H1 (cell line): ENCODE data around the gene ALPI. TPM values are rescaled to one million over a fixed set of nuclear protein-coding genes. Genes with fewer than 3 reads are reported as not detected.

Experiments
- CBX5 ChIP-seq: fragments of 300-800, 300-1000 bp; sonication (generic); IDR thresholded peaks from 2 replicates; pipeline ENCODE4 v1.7.1; 2016; ENCODE audit warnings: antibody characterized with exemption, low read length, low read depth
- CBX8 ChIP-seq: fragments of 300-800, 300-1000 bp; sonication (generic); IDR thresholded peaks from 2 replicates; pipeline ENCODE4 v1.7.1; 2016; ENCODE audit warnings: low read depth, low read length, borderline replicate concordance
- SAP30 ChIP-seq: fragments of 300-600 bp; sonication (generic); IDR thresholded peaks from 2 replicates; pipeline ENCODE4 v1.7.1; 2012; ENCODE audit warnings: low read length, moderate library complexity, mild to moderate bottlenecking, inconsistent platforms; ENCODE audit not compliant: insufficient read depth, insufficient replicate concordance
- TAF1 ChIP-seq: IDR thresholded peaks from 2 replicates; pipeline ENCODE4 v1.6.1; 2011; ENCODE audit warnings: mild to moderate bottlenecking, low read depth, low read length
- TCF12 ChIP-seq: IDR thresholded peaks from 2 replicates; pipeline ENCODE4 v1.6.1; 2011; ENCODE audit warnings: low read depth, mild to moderate bottlenecking, low read length
- polyA plus RNA-seq, 7 experiments: library from polyadenylated mRNA; depleted of rRNA in 3 of 7; stranded (reverse) in 5 of 7; unstranded in 2 of 7; fragments of >200 nt in 5 of 7; fragments of 200-250 nt in 2 of 7; gene quantifications; 1 replicate in 5 of 7; 2 replicates in 1 of 7; 4 replicates in 1 of 7; pipeline versions ENCODE4 v1.2.1 to v1.2.3, GENCODE V29; 2011 to 2013; ENCODE audit warnings: missing spikeins in 2 of 7, mixed read lengths in 2 of 7
- total RNA-seq: library from RNA; stranded (reverse); fragmentation: NEBNext Ultra II Directional; extraction: Animal tissue kit (Norgen Biotek cat#: 25700); gene quantifications from 2 replicates; pipeline ENCODE4 v1.2.1, GENCODE V29; 2021
- TF ChIP-seq, protein P1 (sequence below): IDR thresholded peaks from 2 replicates; pipeline ENCODE4 v1.6.1; 2011; ENCODE audit warnings: low read depth, mild to moderate bottlenecking, low read length; ENCODE audit not compliant: insufficient read depth

ALPI gene
- total and polyA plus RNA-seq, 2 of the 8 experiments (the other 6 are each of a cell fraction or from before 2014, with no cell fraction given), result not detected

DNA sequence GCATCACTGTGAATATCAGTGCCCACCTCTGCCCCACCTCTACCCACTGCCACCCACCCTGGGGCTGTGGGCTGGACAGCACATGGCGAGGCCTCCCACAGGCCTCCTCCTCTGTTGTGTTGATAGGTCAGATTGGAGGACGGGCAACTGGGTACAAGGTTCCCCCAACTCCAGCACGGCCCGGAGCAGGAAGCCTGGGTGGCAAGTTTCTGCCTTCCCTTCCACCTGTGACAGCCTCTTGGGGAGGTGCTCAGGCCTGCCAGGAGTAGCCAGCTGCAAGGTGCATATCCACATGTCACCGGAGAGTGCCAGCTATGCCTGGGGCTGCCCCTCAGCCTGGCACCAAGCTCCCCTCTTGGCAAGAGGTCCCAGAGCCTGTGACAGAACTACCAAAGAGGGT lies 38.6 kb downstream of the ALPI start (continued):
- TF ChIP-seq CBX8 (no peak), CBX5 (no peak), SAP30 (no peak), TAF1 (no peak), TCF12 (no peak)
- TF ChIP-seq, protein P1, sequence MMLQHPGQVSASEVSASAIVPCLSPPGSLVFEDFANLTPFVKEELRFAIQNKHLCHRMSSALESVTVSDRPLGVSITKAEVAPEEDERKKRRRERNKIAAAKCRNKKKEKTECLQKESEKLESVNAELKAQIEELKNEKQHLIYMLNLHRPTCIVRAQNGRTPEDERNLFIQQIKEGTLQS, result no peak
